GM19372 (cell line): ENCODE results near the gene GNG11.

ENCODE experiments used
- ATAC-seq: cut with Tn5 transposase; IDR thresholded peaks from one replicate; pipeline ENCODE4 v1.9.1; 2021; ENCODE audit warnings: mild to moderate bottlenecking, low read depth, moderate library complexity; ENCODE audit not compliant: unreplicated experiment

The GNG11 gene

GRCh38 chr7:93943816-93944540 is 22.4 kb downstream of the GNG11 start:
- ATAC-seq, result no peak

- no peak for ATAC-seq
Measured at GRCh38 chr7:93944673-93945072, 23.1 kb downstream of the GNG11 start.

DNA sequence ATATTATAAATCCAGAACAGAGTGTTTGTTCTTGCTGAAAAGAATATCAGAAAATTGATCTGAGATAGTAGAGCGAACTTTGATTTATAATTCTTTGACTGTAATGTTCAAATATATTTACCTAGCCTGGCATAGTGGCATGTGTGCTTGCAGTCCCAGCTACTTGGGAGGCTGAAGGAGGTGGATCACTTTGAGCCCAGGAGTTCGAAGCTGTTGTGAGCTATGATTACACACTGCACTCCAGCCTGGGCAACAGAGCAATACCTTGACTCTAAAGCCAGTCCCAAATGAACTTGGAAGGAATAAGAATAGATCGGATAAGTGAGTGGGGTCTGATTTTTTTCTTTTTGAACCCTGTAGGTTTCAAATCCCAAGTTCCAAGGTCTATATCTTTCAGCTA is 23.5 kb downstream of the GNG11 start:
- ATAC-seq, result no peak

GRCh38 chr7:93945756-93946535 is 24.4 kb downstream of the GNG11 start:
- no peak for ATAC-seq

DNA sequence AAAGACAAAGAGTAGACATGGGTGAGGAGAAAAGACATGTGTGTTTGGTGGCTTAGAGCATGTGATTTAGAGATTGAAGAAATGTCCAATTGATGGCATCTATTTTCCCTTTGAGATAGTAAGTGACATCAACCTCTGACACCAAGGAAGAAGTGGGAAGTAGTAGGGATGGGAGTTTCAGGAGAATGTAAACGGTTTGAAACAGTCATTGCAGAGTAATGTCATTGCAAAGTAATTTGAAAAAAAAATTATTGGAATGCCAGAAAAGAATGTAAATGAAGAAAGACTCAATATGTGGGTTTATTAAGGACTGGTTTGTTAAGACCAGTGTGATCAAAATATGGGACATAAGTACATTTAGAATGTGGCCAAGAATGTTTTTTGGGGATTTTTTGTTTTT is 26.6 kb downstream of the GNG11 start:
- no peak for ATAC-seq

GRCh38 chr7:93948873-93949272 is 27.3 kb downstream of the GNG11 start:
- no peak for ATAC-seq

DNA sequence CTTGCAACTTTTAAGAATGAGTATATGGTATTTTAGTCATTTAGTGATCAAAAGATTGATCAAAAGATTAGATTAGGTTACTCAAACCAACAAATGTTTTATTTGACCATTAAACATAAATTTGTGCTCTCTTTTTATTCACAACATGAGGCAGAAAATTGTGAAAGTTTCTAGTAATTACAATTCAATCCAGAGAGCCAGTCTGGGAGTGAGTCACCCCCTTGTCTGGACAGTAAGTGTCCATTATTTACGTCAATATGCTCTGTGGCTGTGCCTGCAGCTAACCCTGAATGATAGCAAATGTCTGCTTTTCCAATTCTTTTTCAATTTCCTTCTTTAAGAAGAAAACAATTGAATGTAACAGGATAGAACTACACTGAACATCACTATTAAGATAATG is 27.9 kb downstream of the GNG11 start:
- ATAC-seq, result no peak

DNA sequence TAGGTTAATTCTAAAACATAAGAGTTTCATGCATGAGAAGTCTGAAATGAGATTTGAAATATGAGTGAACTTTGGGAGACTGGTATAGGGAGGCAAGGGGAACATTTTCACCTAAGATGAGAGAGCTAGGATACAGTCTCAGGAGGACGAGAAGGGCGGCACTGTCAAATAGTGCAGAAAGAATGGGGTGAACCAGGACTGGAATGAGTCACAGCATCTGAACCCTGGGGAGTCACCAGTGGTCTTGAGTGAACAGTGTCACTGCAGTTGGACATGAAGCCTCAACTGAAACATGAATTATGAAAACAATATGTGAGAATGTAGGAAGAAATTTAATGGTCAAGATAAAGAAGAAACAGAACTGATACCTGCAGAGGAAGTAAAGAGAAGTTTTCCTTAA is 33.8 kb downstream of the GNG11 start:
- ATAC-seq, result no peak

- no peak for ATAC-seq
Measured at GRCh38 chr7:93957767-93958166, 36.2 kb downstream of the GNG11 start.

DNA sequence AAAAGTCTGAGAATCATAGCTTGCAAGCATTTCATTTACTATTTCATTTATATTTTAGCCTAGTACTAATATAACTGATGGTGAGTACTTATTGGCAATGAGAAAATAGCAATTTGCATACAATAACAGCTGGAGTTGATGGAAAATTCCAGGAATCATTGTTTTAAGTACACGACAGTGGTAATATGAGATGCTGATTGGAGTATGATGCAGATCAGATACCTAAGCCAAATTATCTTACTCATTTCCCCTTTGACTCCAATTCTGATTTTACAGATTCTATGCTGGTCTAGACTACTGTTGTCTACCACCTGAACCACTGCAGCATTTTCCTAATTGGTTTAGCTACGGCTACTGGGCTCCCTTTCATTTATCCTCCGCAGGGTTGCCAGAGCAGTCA is 36.7 kb downstream of the GNG11 start:
- ATAC-seq, result no peak

DNA sequence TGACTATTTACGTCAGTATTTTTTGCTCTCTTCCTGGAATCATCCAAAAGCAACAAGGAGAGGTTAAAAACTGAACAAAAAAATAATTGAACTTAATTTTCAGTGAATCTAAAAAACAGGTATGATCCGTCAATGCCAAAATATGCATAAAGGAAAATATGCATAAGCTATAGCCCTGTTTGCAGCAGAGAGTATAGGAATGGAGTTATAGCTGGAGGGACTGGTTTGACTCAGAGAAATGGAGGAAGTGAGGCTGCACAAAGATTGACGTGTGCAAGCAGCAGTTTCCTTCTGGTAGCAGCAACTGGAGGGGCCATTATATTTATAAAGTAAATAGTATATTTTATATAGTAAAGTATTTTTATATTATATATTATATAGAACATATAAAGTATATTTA is 37.1 kb downstream of the GNG11 start:
- no peak for ATAC-seq

DNA sequence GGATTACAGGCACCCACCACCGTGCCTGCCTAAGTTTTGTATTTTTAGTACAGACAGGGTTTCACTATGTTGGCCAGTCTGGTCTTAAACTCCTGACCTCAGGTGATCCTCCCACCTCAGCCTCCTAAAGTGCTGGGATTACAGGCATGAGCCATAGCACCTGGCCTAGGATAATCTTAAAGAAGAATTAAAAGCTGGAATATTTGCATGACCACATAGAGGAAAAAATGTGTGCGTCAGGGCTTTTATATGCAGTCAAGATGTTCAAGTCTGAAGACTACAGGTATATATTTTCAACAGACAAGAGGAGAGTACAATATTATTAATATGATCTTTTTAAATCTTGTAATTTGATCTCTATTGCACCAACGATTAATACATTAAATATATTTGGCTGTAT is 39.5 kb downstream of the GNG11 start:
- no peak for ATAC-seq

- no peak for ATAC-seq
Measured at GRCh38 chr7:93964262-93964661, 42.7 kb downstream of the GNG11 start.

- ATAC-seq, result no peak
Measured at GRCh38 chr7:93964813-93965212, 43.3 kb downstream of the GNG11 start.

- no peak for ATAC-seq
Measured at GRCh38 chr7:93968911-93969620, 47.5 kb downstream of the GNG11 start.

DNA sequence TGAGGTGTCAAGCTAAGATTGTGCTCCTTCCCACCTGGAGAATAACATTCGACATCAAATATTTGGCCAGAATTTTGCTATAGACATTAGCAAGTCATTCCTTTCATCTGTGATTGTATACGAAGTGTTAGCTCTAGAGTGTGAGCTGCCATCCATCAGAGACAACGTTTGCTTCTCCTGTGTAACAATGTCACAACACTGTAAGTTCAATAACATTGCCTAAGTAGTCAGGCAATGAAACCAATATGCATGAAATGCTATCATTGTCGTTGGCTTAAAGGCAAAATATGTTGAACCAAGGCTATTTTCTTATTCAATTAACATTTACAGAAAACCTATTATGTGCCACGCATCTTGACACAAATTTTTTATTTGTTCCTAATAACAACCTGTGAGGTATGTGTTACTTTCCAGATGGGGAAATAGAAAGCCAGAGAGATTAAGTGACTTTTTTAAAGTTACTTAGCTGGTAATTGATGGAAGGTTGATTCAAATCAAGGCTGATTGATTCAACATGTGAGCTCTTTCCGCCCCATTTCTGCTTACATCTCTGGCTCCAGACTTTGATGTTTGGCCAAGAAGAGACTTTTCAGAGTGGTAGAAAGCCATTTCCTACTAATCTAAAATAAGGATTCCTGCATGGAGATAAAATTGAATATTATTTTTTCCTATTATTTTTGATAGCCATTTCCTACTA is 50.6 kb downstream of the GNG11 start:
- no peak for ATAC-seq

DNA sequence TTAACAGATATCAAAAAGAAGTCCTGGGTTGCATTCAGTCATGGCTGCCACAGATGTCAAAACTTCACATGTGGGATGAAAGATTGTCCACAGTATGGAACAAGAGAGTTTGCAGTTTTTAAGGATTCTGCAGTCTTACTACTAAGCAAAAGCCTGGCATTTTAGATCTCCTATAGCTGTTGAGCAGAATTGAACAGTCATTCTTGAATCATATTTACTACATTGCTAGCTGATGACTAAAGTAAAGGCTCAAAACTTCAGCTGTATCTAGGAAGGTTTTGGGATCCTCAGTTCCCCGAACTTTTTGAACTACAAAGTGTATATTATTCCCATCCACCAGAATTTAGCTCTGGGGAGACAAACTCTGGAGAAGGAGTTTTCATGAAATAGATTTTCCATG is 51.6 kb downstream of the GNG11 start:
- ATAC-seq, result no peak

DNA sequence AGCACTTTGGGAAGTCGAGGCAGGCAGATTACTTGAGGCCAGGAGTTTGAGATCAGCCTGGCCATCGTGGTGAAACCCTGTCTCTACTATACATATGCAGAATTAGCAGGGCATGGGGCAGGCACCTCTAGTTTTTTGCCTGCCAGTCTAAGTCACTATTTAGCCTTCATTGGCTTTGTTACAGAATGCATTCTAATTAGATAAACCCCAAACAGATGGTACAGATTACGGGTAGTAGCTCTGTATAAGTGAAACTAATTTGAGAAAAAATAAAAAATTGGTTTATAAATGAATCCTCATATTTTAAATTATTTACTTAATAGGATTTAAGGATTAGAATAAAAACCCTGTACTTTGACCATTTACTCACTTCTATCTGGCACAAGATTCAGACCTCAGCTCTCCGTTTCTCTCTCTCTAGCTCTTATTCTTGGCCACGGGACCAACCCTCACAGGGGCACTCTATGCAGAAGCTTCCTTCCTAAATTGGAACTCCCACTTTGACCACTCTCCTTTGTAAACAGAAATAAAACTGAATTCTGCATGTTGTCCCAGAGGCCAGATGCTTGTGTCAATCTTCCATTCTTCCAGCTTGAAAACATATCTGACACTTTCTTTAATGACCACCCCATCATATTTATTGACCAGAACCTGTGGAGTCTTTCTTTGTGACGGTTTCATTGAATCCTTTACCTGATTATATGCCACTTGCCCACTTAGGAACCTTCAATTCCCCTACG is 55.8 kb downstream of the GNG11 start:
- ATAC-seq, result no peak
